Brain microvascular endothelial cell (primary cell): ENCODE results near the gene ENDOU.
"Not testable (repeated sequence)": the region's sequence is repeated elsewhere in the genome, so short reads cannot be mapped to it uniquely, and the experiment has no call there.

Source experiments
- DNase-seq: peaks from one replicate; pipeline ENCODE4 v3.0.0-alpha.2; 2020
- H3K27ac ChIP-seq: fragments of 250-450 bp; sonication (Bioruptor Pico); 2 replicates; pipeline ENCODE4 v1.5.1; 2020; ENCODE audit warnings: mild to moderate bottlenecking, moderate library complexity
- H3K27me3 ChIP-seq: fragments of 250-450 bp; sonication (Bioruptor Pico); replicated peaks from 2 replicates; pipeline ENCODE4 v1.5.1; 2020; ENCODE audit warnings: mild to moderate bottlenecking
- H3K36me3 ChIP-seq: fragments of 250-450 bp; sonication (Bioruptor Pico); replicated peaks from 2 replicates; pipeline ENCODE4 v1.5.1; 2020; ENCODE audit warnings: mild to moderate bottlenecking
- H3K4me3 ChIP-seq: 2 replicates; pipeline ENCODE4 v1.5.1; 2011; ENCODE audit warnings: low read depth, mild to moderate bottlenecking, control low read depth, low read length, moderate library complexity
- in situ Hi-C: cut with HindIII; loops from 2 replicates; pipeline ENCODE4 v1.10.0; 2017; ENCODE audit warnings: low sequenced_read_pairs, low pct_ligation_motif_present
- TF ChIP-seq, protein P1 (sequence below): IDR thresholded peaks from 2 replicates; pipeline ENCODE4 v1.5.1; 2011; ENCODE audit warnings: low read depth, mild to moderate bottlenecking, moderate library complexity, low read length, control low read depth, inconsistent platforms; ENCODE audit errors: missing control alignments

ENDOU gene

DNA sequence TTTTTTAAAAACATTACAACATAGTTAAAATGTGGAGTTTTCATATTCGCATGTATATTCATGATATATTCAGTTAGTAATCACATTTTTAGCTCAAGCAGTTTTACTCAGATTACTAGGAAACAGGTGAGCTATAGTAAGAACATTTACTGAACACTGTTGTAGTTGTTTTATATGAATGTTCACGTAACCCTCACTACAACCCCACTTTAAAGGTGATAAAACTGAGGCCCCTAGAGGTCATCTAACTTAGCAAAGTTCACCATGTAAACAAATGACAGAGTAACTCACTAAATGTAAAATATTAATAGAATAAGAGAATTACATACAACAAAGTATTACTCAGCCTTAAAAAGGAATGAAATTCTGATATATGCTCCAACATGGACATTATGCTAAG, 45.5 kb downstream of the ENDOU start:
- Histone ChIP-seq H3K4me3 (no peak overlapping the region), H3K36me3 (peaks cover 19% of the 10 kb centered on the region), H3K27me3 (no peaks in the 10 kb centered on the region), H3K27ac (no peak overlapping the region)
- in situ Hi-C loops, result no loop called here
- TF ChIP-seq, protein P1, sequence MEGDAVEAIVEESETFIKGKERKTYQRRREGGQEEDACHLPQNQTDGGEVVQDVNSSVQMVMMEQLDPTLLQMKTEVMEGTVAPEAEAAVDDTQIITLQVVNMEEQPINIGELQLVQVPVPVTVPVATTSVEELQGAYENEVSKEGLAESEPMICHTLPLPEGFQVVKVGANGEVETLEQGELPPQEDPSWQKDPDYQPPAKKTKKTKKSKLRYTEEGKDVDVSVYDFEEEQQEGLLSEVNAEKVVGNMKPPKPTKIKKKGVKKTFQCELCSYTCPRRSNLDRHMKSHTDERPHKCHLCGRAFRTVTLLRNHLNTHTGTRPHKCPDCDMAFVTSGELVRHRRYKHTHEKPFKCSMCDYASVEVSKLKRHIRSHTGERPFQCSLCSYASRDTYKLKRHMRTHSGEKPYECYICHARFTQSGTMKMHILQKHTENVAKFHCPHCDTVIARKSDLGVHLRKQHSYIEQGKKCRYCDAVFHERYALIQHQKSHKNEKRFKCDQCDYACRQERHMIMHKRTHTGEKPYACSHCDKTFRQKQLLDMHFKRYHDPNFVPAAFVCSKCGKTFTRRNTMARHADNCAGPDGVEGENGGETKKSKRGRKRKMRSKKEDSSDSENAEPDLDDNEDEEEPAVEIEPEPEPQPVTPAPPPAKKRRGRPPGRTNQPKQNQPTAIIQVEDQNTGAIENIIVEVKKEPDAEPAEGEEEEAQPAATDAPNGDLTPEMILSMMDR, result no peak
- DNase-seq, result no peak

- peaks cover 11% of the 10 kb centered on the region for H3K36me3 ChIP-seq
- no peak overlapping the region for H3K27ac ChIP-seq
- in situ Hi-C loops, result no loop called here
- no peak for DNase-seq
- TF ChIP-seq, protein P1, result no peak
- no peak overlapping the region for H3K4me3 ChIP-seq
- no peaks in the 10 kb centered on the region for H3K27me3 ChIP-seq
These were observed 53.2 kb downstream of the ENDOU start for GRCh38 chr12:47672068-47672467.

GRCh38 chr12:47667935-47668334, 57.4 kb downstream of the ENDOU start:
- H3K4me3 ChIP-seq, in situ Hi-C loops, H3K27ac ChIP-seq, H3K36me3 ChIP-seq, DNase-seq, H3K27me3 ChIP-seq: not testable (repeated sequence)
